ENCODE data around the gene SLC35G6. TPM values are rescaled to one million over a fixed set of nuclear protein-coding genes. Genes with fewer than 3 reads are reported as not detected.
"Not testable (repeated sequence)": the region's sequence is repeated elsewhere in the genome, so short reads cannot be mapped to it uniquely, and the experiment has no call there.

SLC35G6 gene
- total RNA-seq, 1 donor from 2014 or later = not detected

GRCh38 chr17:7468290-7468689 lies 13.0 kb upstream of the SLC35G6 start:
- H3K4me1 Mint-ChIP-seq (ENCODE audit: unreplicated experiment) = peaks cover 6% of the 10 kb centered on the region
- H3K9me3 Mint-ChIP-seq = no peaks in the 10 kb centered on the region
- no peak overlapping the region for H3K4me3 Mint-ChIP-seq
- peak overlapping the region; percentile 39 for H3K27ac Mint-ChIP-seq
- H3K27me3 Mint-ChIP-seq = no peaks in the 10 kb centered on the region
- DNase-seq (ENCODE audit: extremely low spot score, unreplicated experiment) = no peak
- no peaks in the 10 kb centered on the region for H3K36me3 Mint-ChIP-seq
- no peak for TF ChIP-seq CTCF (conservative IDR thresholded peaks at IDR 0.05)

GRCh38 chr17:7468804-7469389 lies 12.3 kb upstream of the SLC35G6 start:
- DNase-seq (ENCODE audit: extremely low spot score, unreplicated experiment) = no peak
- no peaks in the 10 kb centered on the region for H3K36me3 Mint-ChIP-seq
- peaks cover 6% of the 10 kb centered on the region for H3K4me1 Mint-ChIP-seq (ENCODE audit: unreplicated experiment)
- H3K9me3 Mint-ChIP-seq = no peaks in the 10 kb centered on the region
- peak overlapping the region; percentile 39 for H3K27ac Mint-ChIP-seq
- H3K4me3 Mint-ChIP-seq = no peak overlapping the region
- no peaks in the 10 kb centered on the region for H3K27me3 Mint-ChIP-seq
- no peak for TF ChIP-seq CTCF (conservative IDR thresholded peaks at IDR 0.05)

GRCh38 chr17:7469843-7470242 lies 11.4 kb upstream of the SLC35G6 start:
- not testable (repeated sequence) for H3K27ac Mint-ChIP-seq; DNase-seq (ENCODE audit: extremely low spot score, unreplicated experiment); H3K4me1 Mint-ChIP-seq (ENCODE audit: unreplicated experiment); H3K4me3 Mint-ChIP-seq; H3K9me3 Mint-ChIP-seq; H3K36me3 Mint-ChIP-seq; H3K27me3 Mint-ChIP-seq

GRCh38 chr17:7470457-7470973 lies 10.7 kb upstream of the SLC35G6 start:
- not testable (repeated sequence) for H3K27ac Mint-ChIP-seq

GRCh38 chr17:7471729-7472128 lies 9.5 kb upstream of the SLC35G6 start:
- DNase-seq (ENCODE audit: extremely low spot score, unreplicated experiment) = no peak
- Mint-ChIP-seq H3K36me3 (peaks cover 8% of the 10 kb centered on the region), H3K27ac (peak overlapping the region; percentile 77)

More at GRCh38 chr17:7470457-7470973, 10.7 kb upstream of the SLC35G6 start:
- H3K4me3 Mint-ChIP-seq; H3K27me3 Mint-ChIP-seq; H3K9me3 Mint-ChIP-seq; H3K4me1 Mint-ChIP-seq (ENCODE audit: unreplicated experiment); DNase-seq (ENCODE audit: extremely low spot score, unreplicated experiment); H3K36me3 Mint-ChIP-seq: not testable (repeated sequence)

GRCh38 chr17:7474767-7475166 lies 6.5 kb upstream of the SLC35G6 start:
- Mint-ChIP-seq H3K27ac (peak overlapping the region; percentile 100), H3K4me1 (ENCODE audit: unreplicated experiment) (peaks cover 36% of the 10 kb centered on the region)
- DNase-seq (ENCODE audit: extremely low spot score, unreplicated experiment); H3K9me3 Mint-ChIP-seq; H3K4me3 Mint-ChIP-seq; H3K36me3 Mint-ChIP-seq; H3K27me3 Mint-ChIP-seq: not testable (repeated sequence)

More at GRCh38 chr17:7471729-7472128, 9.5 kb upstream of the SLC35G6 start:
- TF ChIP-seq CTCF (conservative IDR thresholded peaks at IDR 0.05) = no peak
- Mint-ChIP-seq H3K9me3 (no peaks in the 10 kb centered on the region), H3K4me1 (ENCODE audit: unreplicated experiment) (peaks cover 15% of the 10 kb centered on the region), H3K27me3 (no peaks in the 10 kb centered on the region), H3K4me3 (no peak overlapping the region)

- Mint-ChIP-seq H3K27me3 (no peaks in the 10 kb centered on the region), H3K4me1 (ENCODE audit: unreplicated experiment) (peaks cover 41% of the 10 kb centered on the region), H3K36me3 (peaks cover 8% of the 10 kb centered on the region), H3K27ac (peak overlapping the region; percentile 100), H3K9me3 (no peaks in the 10 kb centered on the region), H3K4me3 (peak overlapping the region; percentile 88)
- no peak for TF ChIP-seq CTCF (conservative IDR thresholded peaks at IDR 0.05)
- DNase-seq (ENCODE audit: extremely low spot score, unreplicated experiment) = no peak
These were observed 5.4 kb upstream of the SLC35G6 start for GRCh38 chr17:7475764-7476422.

All from type B pancreatic cell (in vitro differentiated cells).